Trophoblast cell (in vitro differentiated cells and primary cell): Measurements from ENCODE around the gene EPHB1.

ENCODE experiments used
- DNase-seq, 2 donors: peaks; one replicate each; pipeline ENCODE4 v3.0.0-alpha.2; 2016
- H2AFZ ChIP-seq: 2 replicates; pipeline ENCODE4 v1.6.1; 2013; ENCODE audit warnings: low read length, moderate library complexity, mild to moderate bottlenecking; ENCODE audit not compliant: insufficient read depth, poor library complexity
- H2AK5ac ChIP-seq: 2 replicates; pipeline ENCODE4 v1.6.1; 2013; ENCODE audit warnings: mild to moderate bottlenecking, low read length
- H2BK120ac ChIP-seq: 2 replicates; pipeline ENCODE4 v1.6.1; 2013; ENCODE audit warnings: low read length, mild to moderate bottlenecking, moderate library complexity; ENCODE audit not compliant: insufficient read depth, poor library complexity
- H2BK12ac ChIP-seq: 2 replicates; pipeline ENCODE4 v1.6.1; 2013; ENCODE audit warnings: mild to moderate bottlenecking, low read length, moderate library complexity
- H2BK5ac ChIP-seq: 2 replicates; pipeline ENCODE4 v1.6.1; 2013; ENCODE audit warnings: low read length, low read depth, moderate library complexity, mild to moderate bottlenecking; ENCODE audit not compliant: poor library complexity
- H3K14ac ChIP-seq: 2 replicates; pipeline ENCODE4 v1.6.1; 2013; ENCODE audit warnings: mild to moderate bottlenecking, low read length
- H3K18ac ChIP-seq: 2 replicates; pipeline ENCODE4 v1.6.1; 2013; ENCODE audit warnings: mild to moderate bottlenecking, low read length
- H3K23ac ChIP-seq: 2 replicates; pipeline ENCODE4 v1.6.1; 2013; ENCODE audit warnings: low read length
- H3K27ac ChIP-seq: 2 replicates; pipeline ENCODE4 v1.5.1; 2013; ENCODE audit warnings: low read depth, mild to moderate bottlenecking, inconsistent platforms, low read length, moderate library complexity
- H3K27me3 ChIP-seq: 2 replicates; pipeline ENCODE4 v1.6.1; 2013; ENCODE audit warnings: inconsistent platforms, mild to moderate bottlenecking, low read length, moderate library complexity; ENCODE audit not compliant: insufficient read depth
- H3K36me3 ChIP-seq, 2 experiments: 1 replicate in 1 of 2; 2 replicates in 1 of 2; pipeline ENCODE4 v1.6.1; 2013; ENCODE audit warnings: low read length in 2 of 2, mild to moderate bottlenecking in 2 of 2, moderate library complexity in 1 of 2; ENCODE audit not compliant: insufficient read depth in 2 of 2, control insufficient read depth in 1 of 2
- H3K4ac ChIP-seq: 2 replicates; pipeline ENCODE4 v1.6.1; 2013; ENCODE audit warnings: low read depth, mild to moderate bottlenecking, low read length, moderate library complexity
- H3K4me1 ChIP-seq, 2 experiments: 1 replicate in 1 of 2; 2 replicates in 1 of 2; pipeline ENCODE4 v1.6.1; 2013; ENCODE audit warnings: low read length in 2 of 2, mild to moderate bottlenecking in 2 of 2, moderate library complexity in 1 of 2; ENCODE audit not compliant: insufficient read depth in 2 of 2, control insufficient read depth in 1 of 2
- H3K4me2 ChIP-seq: 2 replicates; pipeline ENCODE4 v1.6.1; 2013; ENCODE audit warnings: inconsistent platforms, mild to moderate bottlenecking, low read length, moderate library complexity
- H3K4me3 ChIP-seq: 2 replicates; pipeline ENCODE4 v1.5.1; 2013; ENCODE audit warnings: mild to moderate bottlenecking, low read depth, low read length, inconsistent platforms
- H3K79me1 ChIP-seq: one replicate; pipeline ENCODE4 v1.6.1; 2013; ENCODE audit warnings: low read length
- H3K79me2 ChIP-seq: 2 replicates; pipeline ENCODE4 v1.6.1; 2013; ENCODE audit warnings: low read length, mild to moderate bottlenecking; ENCODE audit not compliant: control insufficient read depth, insufficient read depth, poor library complexity
- H3K9ac ChIP-seq: 2 replicates; pipeline ENCODE4 v1.6.1; 2013; ENCODE audit warnings: mild to moderate bottlenecking, low read length
- H3K9me3 ChIP-seq: 2 replicates; pipeline ENCODE4 v1.6.1; 2013; ENCODE audit warnings: low read depth, mild to moderate bottlenecking, control low read depth, inconsistent platforms, low read length; ENCODE audit not compliant: insufficient read depth
- H4K12ac ChIP-seq: 2 replicates; pipeline ENCODE4 v1.6.1; 2013; ENCODE audit warnings: low read depth, mild to moderate bottlenecking, low read length, moderate library complexity
- H4K8ac ChIP-seq: 2 replicates; pipeline ENCODE4 v1.6.1; 2013; ENCODE audit warnings: low read depth, mild to moderate bottlenecking, low read length, moderate library complexity
- H4K91ac ChIP-seq: one replicate; pipeline ENCODE4 v1.6.1; 2013; ENCODE audit warnings: low read depth, mild to moderate bottlenecking, low read length, moderate library complexity
- WGBS: extraction: QIAGEN DNeasy Blood & Tissue Kit; methylation state at CpG from one replicate; pipeline ENCODE4 v1.1.7; 2013; ENCODE audit warnings: missing lambda C conversion rate; ENCODE audit not compliant: insufficient read length, insufficient coverage; ENCODE audit errors: extremely low coverage; 5-methylcytosine and 5-hydroxymethylcytosine counted together

Gene EPHB1

GRCh38 chr3:134859341-134859740 is 64.3 kb downstream of the EPHB1 start:
- no peak overlapping the region for H3K9ac ChIP-seq
- no CpG with 5 or more reads among the region's 1 CpG for WGBS
- no peak overlapping the region for H3K4me2 ChIP-seq
- H3K18ac ChIP-seq: no peak overlapping the region
- no peak overlapping the region for H2BK12ac ChIP-seq
- no peaks in the 10 kb centered on the region for H3K36me3 ChIP-seq
- no peak overlapping the region for H2BK120ac ChIP-seq
- no peak overlapping the region for H3K27ac ChIP-seq
- no peak overlapping the region for H3K4me3 ChIP-seq
- no peaks in the 10 kb centered on the region for H3K4me1 ChIP-seq
- H3K14ac ChIP-seq: no peak overlapping the region
- no peak overlapping the region for H4K8ac ChIP-seq
- DNase-seq: no peak
- H3K4ac ChIP-seq: no peak overlapping the region
- no peak overlapping the region for H3K23ac ChIP-seq
- no peak overlapping the region for H2BK5ac ChIP-seq
- H3K79me2 ChIP-seq: no peaks in the 10 kb centered on the region
- H3K79me1 ChIP-seq: no peaks in the 10 kb centered on the region
- peaks cover 7% of the 10 kb centered on the region for H3K9me3 ChIP-seq
- H2AK5ac ChIP-seq: no peak overlapping the region
- no peak overlapping the region for H4K12ac ChIP-seq
- H3K27me3 ChIP-seq: no peaks in the 10 kb centered on the region
- H2AFZ ChIP-seq: no peak overlapping the region
- H4K91ac ChIP-seq: no peak overlapping the region

- WGBS: no CpG with 5 or more reads among the region's 5 CpGs
- H3K23ac ChIP-seq: no peak overlapping the region
- no peak overlapping the region for H2BK5ac ChIP-seq
Measured at GRCh38 chr3:134860141-134860540, 65.1 kb downstream of the EPHB1 start.

GRCh38 chr3:134863915-134864314 is 68.9 kb downstream of the EPHB1 start:
- Histone ChIP-seq H2BK5ac (no peak overlapping the region), H3K79me2 (no peaks in the 10 kb centered on the region), H4K12ac (no peak overlapping the region), H3K4ac (no peak overlapping the region), H4K8ac (no peak overlapping the region), H3K27ac (no peak overlapping the region), H3K4me3 (no peak overlapping the region), H2AK5ac (no peak overlapping the region), H3K23ac (no peak overlapping the region), H3K18ac (no peak overlapping the region), H3K36me3 (no peaks in the 10 kb centered on the region), H3K4me1 (no peaks in the 10 kb centered on the region), H3K27me3 (no peaks in the 10 kb centered on the region), H4K91ac (no peak overlapping the region), H3K79me1 (no peaks in the 10 kb centered on the region), H2BK120ac (no peak overlapping the region), H3K9ac (no peak overlapping the region), H3K9me3 (peaks cover 3% of the 10 kb centered on the region), H3K4me2 (no peak overlapping the region), H2AFZ (no peak overlapping the region), H2BK12ac (no peak overlapping the region), H3K14ac (no peak overlapping the region)
- no peak for DNase-seq
- WGBS: no CpG with 5 or more reads among the region's 6 CpGs

More at GRCh38 chr3:134860141-134860540, 65.1 kb downstream of the EPHB1 start:
- Histone ChIP-seq H3K9ac (no peak overlapping the region), H3K4me3 (no peak overlapping the region), H3K4me1 (no peaks in the 10 kb centered on the region), H2AK5ac (no peak overlapping the region), H3K79me1 (no peaks in the 10 kb centered on the region), H2AFZ (no peak overlapping the region), H3K4ac (no peak overlapping the region), H3K27ac (no peak overlapping the region), H3K79me2 (no peaks in the 10 kb centered on the region), H4K12ac (no peak overlapping the region), H2BK120ac (no peak overlapping the region), H3K36me3 (no peaks in the 10 kb centered on the region), H3K14ac (no peak overlapping the region), H2BK12ac (no peak overlapping the region), H3K27me3 (no peaks in the 10 kb centered on the region), H3K18ac (no peak overlapping the region), H4K8ac (no peak overlapping the region), H3K9me3 (peaks cover 7% of the 10 kb centered on the region), H4K91ac (no peak overlapping the region), H3K4me2 (no peak overlapping the region)
- no peak for DNase-seq

GRCh38 chr3:134864636-134865035 is 69.6 kb downstream of the EPHB1 start:
- Histone ChIP-seq H3K79me1 (no peaks in the 10 kb centered on the region), H2BK12ac (no peak overlapping the region), H3K9ac (no peak overlapping the region), H4K91ac (no peak overlapping the region), H4K12ac (no peak overlapping the region), H3K27ac (no peak overlapping the region), H3K4ac (no peak overlapping the region), H3K23ac (no peak overlapping the region), H2AFZ (no peak overlapping the region), H2AK5ac (no peak overlapping the region), H2BK5ac (no peak overlapping the region), H3K9me3 (peaks cover 3% of the 10 kb centered on the region), H3K27me3 (no peaks in the 10 kb centered on the region), H4K8ac (no peak overlapping the region), H3K36me3 (no peaks in the 10 kb centered on the region), H3K4me2 (no peak overlapping the region), H2BK120ac (no peak overlapping the region), H3K14ac (no peak overlapping the region), H3K4me1 (no peaks in the 10 kb centered on the region), H3K79me2 (no peaks in the 10 kb centered on the region), H3K18ac (no peak overlapping the region), H3K4me3 (no peak overlapping the region)
- no peak for DNase-seq
- WGBS: no CpG with 5 or more reads among the region's 5 CpGs
